HL-60 (cell line): Measurements from ENCODE around the gene U2AF1L4.

Source experiments
- DNase-seq, 2 experiments: peaks; one replicate each; pipeline ENCODE4 v3.0.0-alpha.2; 2010 to 2020; ENCODE audit warnings: low read depth in 1 of 2, low spot score in 1 of 2
- H3K27ac ChIP-seq: fragments of 250-450 bp; sonication (Bioruptor Pico); replicated peaks from 2 replicates; pipeline ENCODE4 v1.5.1; 2020; ENCODE audit warnings: mild to moderate bottlenecking, moderate library complexity
- H3K27me3 ChIP-seq: fragments of 250-450 bp; sonication (Bioruptor Pico); 2 replicates; pipeline ENCODE4 v1.5.1; 2021; ENCODE audit warnings: mild to moderate bottlenecking, moderate library complexity; ENCODE audit not compliant: insufficient read depth, poor library complexity, severe bottlenecking
- H3K4me3 ChIP-seq: replicated peaks from 2 replicates; pipeline ENCODE4 v1.5.1; 2011; ENCODE audit warnings: mild to moderate bottlenecking, control low read depth, low read length; ENCODE audit not compliant: insufficient read depth
- GABPA ChIP-seq: IDR thresholded peaks from 2 replicates; pipeline ENCODE4 v1.6.1; 2012; ENCODE audit warnings: low read depth
- POLR2AphosphoS5 ChIP-seq: IDR thresholded peaks from 2 replicates; pipeline ENCODE4 v1.6.1; 2012; ENCODE audit warnings: low read depth
- SPI1 ChIP-seq: IDR thresholded peaks from 2 replicates; pipeline ENCODE4 v1.6.1; 2012; ENCODE audit warnings: low read depth, mild to moderate bottlenecking, borderline replicate concordance
- TF ChIP-seq, protein P1 (sequence below): IDR thresholded peaks from 2 replicates; pipeline ENCODE4 v1.6.1; 2012; ENCODE audit warnings: low read depth; ENCODE audit not compliant: insufficient replicate concordance
- TF ChIP-seq, protein P2 (sequence below): IDR thresholded peaks from one replicate; pipeline ENCODE4 v1.5.1; 2011; ENCODE audit warnings: low read length, control low read depth, inconsistent platforms; ENCODE audit not compliant: insufficient read depth

U2AF1L4 gene

DNA sequence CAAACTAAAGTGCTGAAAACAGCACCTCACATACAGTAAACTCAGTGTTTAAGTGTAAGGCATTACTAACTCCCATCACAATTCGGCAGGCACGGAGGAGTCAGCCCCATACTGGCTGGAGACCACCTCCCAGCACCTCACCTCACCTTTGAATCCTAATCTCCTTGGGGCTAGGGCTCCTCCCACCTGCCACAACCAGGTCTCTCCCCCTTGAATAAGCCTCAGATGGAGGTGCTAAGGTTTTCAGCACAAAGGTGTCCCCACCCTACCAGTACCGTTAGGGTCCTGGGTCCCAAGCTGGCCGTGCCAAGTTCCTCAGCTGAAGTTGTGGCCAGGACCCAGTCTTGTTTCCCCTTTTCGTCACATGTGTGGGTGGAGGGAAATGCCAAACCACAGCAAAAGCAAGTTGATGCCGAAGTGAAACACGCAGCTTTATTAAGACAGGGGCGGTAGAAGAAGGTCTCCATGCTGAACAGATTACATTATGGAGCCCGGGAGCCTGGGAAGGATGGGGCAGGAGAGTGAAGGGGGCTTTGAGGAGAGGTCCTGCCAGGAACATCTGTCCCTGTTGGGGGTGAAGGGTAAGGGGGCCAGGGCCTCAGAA is 3.0 kb downstream of the U2AF1L4 start, which contains the start of gene IGFLR1:
TSS of gene IGFLR1 (minus strand) at position 332 of the 604 bp plus-strand sequence. CDS start 1,272 bp downstream, outside the sequence.
- Histone ChIP-seq H3K4me3 (peak within 1 kb of the TSS; percentile 18; the same call in 1 of the 2 replicates), H3K27me3 (no peaks in the 10 kb centered on the region), H3K27ac (peak within 1 kb of the TSS; percentile 67)
- peak in 1 of 2 experiments; percentile 88 for DNase-seq
- peak; percentile 57; the same call in 1 of the 2 replicates for TF ChIP-seq SPI1
- TF ChIP-seq, protein P1, sequence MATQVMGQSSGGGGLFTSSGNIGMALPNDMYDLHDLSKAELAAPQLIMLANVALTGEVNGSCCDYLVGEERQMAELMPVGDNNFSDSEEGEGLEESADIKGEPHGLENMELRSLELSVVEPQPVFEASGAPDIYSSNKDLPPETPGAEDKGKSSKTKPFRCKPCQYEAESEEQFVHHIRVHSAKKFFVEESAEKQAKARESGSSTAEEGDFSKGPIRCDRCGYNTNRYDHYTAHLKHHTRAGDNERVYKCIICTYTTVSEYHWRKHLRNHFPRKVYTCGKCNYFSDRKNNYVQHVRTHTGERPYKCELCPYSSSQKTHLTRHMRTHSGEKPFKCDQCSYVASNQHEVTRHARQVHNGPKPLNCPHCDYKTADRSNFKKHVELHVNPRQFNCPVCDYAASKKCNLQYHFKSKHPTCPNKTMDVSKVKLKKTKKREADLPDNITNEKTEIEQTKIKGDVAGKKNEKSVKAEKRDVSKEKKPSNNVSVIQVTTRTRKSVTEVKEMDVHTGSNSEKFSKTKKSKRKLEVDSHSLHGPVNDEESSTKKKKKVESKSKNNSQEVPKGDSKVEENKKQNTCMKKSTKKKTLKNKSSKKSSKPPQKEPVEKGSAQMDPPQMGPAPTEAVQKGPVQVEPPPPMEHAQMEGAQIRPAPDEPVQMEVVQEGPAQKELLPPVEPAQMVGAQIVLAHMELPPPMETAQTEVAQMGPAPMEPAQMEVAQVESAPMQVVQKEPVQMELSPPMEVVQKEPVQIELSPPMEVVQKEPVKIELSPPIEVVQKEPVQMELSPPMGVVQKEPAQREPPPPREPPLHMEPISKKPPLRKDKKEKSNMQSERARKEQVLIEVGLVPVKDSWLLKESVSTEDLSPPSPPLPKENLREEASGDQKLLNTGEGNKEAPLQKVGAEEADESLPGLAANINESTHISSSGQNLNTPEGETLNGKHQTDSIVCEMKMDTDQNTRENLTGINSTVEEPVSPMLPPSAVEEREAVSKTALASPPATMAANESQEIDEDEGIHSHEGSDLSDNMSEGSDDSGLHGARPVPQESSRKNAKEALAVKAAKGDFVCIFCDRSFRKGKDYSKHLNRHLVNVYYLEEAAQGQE = no peak
- TF ChIP-seq POLR2AphosphoS5 = peak; percentile 43; the same call in 1 of the 2 replicates

GRCh38 chr19:35741203-35741515 is 4.1 kb downstream of the U2AF1L4 start:
- H3K4me3 ChIP-seq = peak overlapping the region; percentile 63
- no peaks in the 10 kb centered on the region for H3K27me3 ChIP-seq
- H3K27ac ChIP-seq = peak overlapping the region; percentile 71
- no peak for DNase-seq
- TF ChIP-seq, protein P1 = no peak
- TF ChIP-seq SPI1 = no peak
- TF ChIP-seq, protein P2, sequence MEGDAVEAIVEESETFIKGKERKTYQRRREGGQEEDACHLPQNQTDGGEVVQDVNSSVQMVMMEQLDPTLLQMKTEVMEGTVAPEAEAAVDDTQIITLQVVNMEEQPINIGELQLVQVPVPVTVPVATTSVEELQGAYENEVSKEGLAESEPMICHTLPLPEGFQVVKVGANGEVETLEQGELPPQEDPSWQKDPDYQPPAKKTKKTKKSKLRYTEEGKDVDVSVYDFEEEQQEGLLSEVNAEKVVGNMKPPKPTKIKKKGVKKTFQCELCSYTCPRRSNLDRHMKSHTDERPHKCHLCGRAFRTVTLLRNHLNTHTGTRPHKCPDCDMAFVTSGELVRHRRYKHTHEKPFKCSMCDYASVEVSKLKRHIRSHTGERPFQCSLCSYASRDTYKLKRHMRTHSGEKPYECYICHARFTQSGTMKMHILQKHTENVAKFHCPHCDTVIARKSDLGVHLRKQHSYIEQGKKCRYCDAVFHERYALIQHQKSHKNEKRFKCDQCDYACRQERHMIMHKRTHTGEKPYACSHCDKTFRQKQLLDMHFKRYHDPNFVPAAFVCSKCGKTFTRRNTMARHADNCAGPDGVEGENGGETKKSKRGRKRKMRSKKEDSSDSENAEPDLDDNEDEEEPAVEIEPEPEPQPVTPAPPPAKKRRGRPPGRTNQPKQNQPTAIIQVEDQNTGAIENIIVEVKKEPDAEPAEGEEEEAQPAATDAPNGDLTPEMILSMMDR = no peak
- 0 out of 2 replicates have a peak, but pooled peaks have one; percentile 4 for TF ChIP-seq GABPA
- TF ChIP-seq POLR2AphosphoS5 = no peak

GRCh38 chr19:35740423-35741202 is 4.6 kb downstream of the U2AF1L4 start:
- H3K27ac ChIP-seq = peak overlapping the region; percentile 71
- H3K4me3 ChIP-seq = peak overlapping the region; percentile 63
- TF ChIP-seq, protein P2 = peak; percentile 4
- TF ChIP-seq POLR2AphosphoS5 = peak; percentile 53; the same call in 1 of the 2 replicates
- TF ChIP-seq GABPA = peak; percentile 60
- TF ChIP-seq SPI1 = no peak; the same call in 1 of the 2 replicates
- DNase-seq = peak; percentile 97 to 98
- no peaks in the 10 kb centered on the region for H3K27me3 ChIP-seq

GRCh38 chr19:35740108-35740422 is 5.2 kb downstream of the U2AF1L4 start:
- Histone ChIP-seq H3K4me3 (peak overlapping the region; percentile 63), H3K27ac (peak overlapping the region; percentile 71), H3K27me3 (no peaks in the 10 kb centered on the region)
- TF ChIP-seq GABPA = no peak
- TF ChIP-seq, protein P2 = no peak
- TF ChIP-seq SPI1 = no peak
- TF ChIP-seq, protein P1 = no peak
- TF ChIP-seq POLR2AphosphoS5 = no peak
- DNase-seq = no peak
